Smooth muscle cell (in vitro differentiated cells): Measurements from ENCODE around the gene TCEA2. TPM values are rescaled to one million over a fixed set of nuclear protein-coding genes. Genes with fewer than 3 reads are reported as not detected.

Experiments
- DNase-seq: peaks from one replicate; lab custom pipeline; 2025; ENCODE audit not compliant: unreplicated experiment; lab: John Stamatoyannopoulos, UW
- H2AFZ ChIP-seq: fragments of 200-600 bp; sonication (generic); 2 replicates; pipeline ENCODE4 v1.6.0; 2016; ENCODE audit warnings: antibody characterized with exemption, low read depth, mild to moderate bottlenecking
- H3F3A ChIP-seq: fragments of 200-600 bp; sonication (generic); 2 replicates; pipeline ENCODE4 v1.6.0; 2017; ENCODE audit warnings: antibody characterized with exemption, low read depth
- H3K27ac ChIP-seq: fragments of 200-600 bp; sonication (generic); 2 replicates; pipeline ENCODE4 v1.5.1; 2016; ENCODE audit warnings: low read depth, mild to moderate bottlenecking
- H3K27me3 ChIP-seq: fragments of 200-600 bp; sonication (generic); 2 replicates; pipeline ENCODE4 v1.6.1; 2016; ENCODE audit warnings: low read depth, mild to moderate bottlenecking
- H3K36me3 ChIP-seq: fragments of 200-600 bp; sonication (generic); 2 replicates; pipeline ENCODE4 v1.5.1; 2016; ENCODE audit warnings: low read depth
- H3K4me1 ChIP-seq: fragments of 200-600 bp; sonication (generic); 2 replicates; pipeline ENCODE4 v1.5.1; 2016; ENCODE audit warnings: low read depth
- H3K4me2 ChIP-seq: fragments of 200-600 bp; sonication (generic); 2 replicates; pipeline ENCODE4 v1.6.0; 2016; ENCODE audit warnings: mild to moderate bottlenecking
- H3K4me3 ChIP-seq: fragments of 200-600 bp; sonication (generic); 2 replicates; pipeline ENCODE4 v1.5.1; 2016; ENCODE audit warnings: mild to moderate bottlenecking
- H3K79me2 ChIP-seq: fragments of 200-600 bp; sonication (generic); 2 replicates; pipeline ENCODE4 v1.6.0; 2016; ENCODE audit warnings: low read depth, mild to moderate bottlenecking
- H3K9ac ChIP-seq: fragments of 200-600 bp; sonication (generic); 2 replicates; pipeline ENCODE4 v1.6.0; 2016; ENCODE audit warnings: low read depth
- H3K9me3 ChIP-seq: fragments of 200-600 bp; sonication (generic); replicated peaks from 2 replicates; pipeline ENCODE4 v1.5.1; 2016; ENCODE audit warnings: low read depth
- H4K20me1 ChIP-seq: fragments of 200-600 bp; sonication (generic); 2 replicates; pipeline ENCODE4 v1.6.0; 2016; ENCODE audit warnings: low read depth
- WGBS: methylation state at CpG from one replicate; pipeline ENCODE4 v1.1.7; 2016; ENCODE audit warnings: low lambda C conversion rate; 5-methylcytosine and 5-hydroxymethylcytosine counted together
- polyA plus RNA-seq: library from polyadenylated mRNA; unstranded; fragments of >200 nt; fragmentation: Nextera tagmentation; extraction: Ambion mirVana; gene quantifications from 2 replicates; pipeline ENCODE4 v1.2.1, GENCODE V29; 2016
- total RNA-seq: library from RNA; depleted of rRNA; stranded (reverse); fragments of >200 nt; gene quantifications from 2 replicates; pipeline ENCODE4 v1.2.3, GENCODE V29; 2014
- TF ChIP-seq, protein P1 (sequence below): fragments of 200-600 bp; sonication (generic); IDR thresholded peaks from 2 replicates; pipeline ENCODE4 v1.5.1; 2017; ENCODE audit warnings: borderline replicate concordance, mild to moderate bottlenecking, antibody characterized with exemption; ENCODE audit not compliant: insufficient read depth, poor library complexity, severe bottlenecking

The TCEA2 gene
- total and polyA plus RNA-seq, 2 experiments from 2014 or later = 24.9 to 89.5 TPM

DNA sequence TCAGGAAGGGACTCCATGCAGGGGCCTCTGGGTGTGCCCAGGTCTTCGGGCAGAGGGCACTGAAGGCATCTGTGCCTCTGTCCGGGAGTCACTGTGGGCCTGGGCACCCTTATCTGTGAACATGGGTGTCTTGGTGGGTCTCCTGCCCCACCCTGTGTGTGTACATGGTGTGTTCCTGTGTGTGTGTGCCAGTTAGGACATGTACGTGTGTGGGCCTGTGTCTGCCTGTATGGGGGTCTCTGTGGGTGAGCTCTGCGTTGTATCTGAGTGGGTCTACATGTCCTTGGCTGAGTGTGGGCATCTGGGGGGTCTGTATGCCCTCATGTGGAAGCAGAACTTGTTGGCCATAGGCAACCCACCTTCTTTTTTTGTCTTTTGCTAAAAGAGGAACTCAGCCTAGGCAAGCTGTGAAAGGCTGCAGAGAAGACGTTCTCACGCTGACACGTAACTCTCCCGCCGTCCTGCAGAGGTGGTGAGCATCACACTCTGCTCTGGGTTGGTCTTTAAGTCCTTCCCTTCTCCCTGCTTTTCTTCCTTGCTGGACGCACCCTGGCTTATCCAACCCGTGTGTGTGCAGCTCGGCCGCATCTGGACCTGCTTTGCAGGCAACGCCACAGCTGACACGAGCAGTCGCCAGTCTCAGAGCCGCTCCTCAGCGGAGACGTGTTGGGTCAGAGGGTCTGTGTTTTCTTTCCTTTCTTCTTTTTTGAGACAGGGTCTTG, 44.9 kb downstream of the TCEA2 start:
- Histone ChIP-seq H3K4me1 (no peaks in the 10 kb centered on the region), H3K4me3 (no peak overlapping the region), H3K9ac (no peak overlapping the region), H3K79me2 (no peaks in the 10 kb centered on the region), H3F3A (no peaks in the 10 kb centered on the region), H3K36me3 (no peaks in the 10 kb centered on the region), H3K4me2 (no peak overlapping the region), H3K27ac (no peak overlapping the region), H2AFZ (no peak overlapping the region), H3K9me3 (no peaks in the 10 kb centered on the region), H3K27me3 (peaks cover 8% of the 10 kb centered on the region), H4K20me1 (no peaks in the 10 kb centered on the region)
- DNase-seq = no peak
- TF ChIP-seq, protein P1, sequence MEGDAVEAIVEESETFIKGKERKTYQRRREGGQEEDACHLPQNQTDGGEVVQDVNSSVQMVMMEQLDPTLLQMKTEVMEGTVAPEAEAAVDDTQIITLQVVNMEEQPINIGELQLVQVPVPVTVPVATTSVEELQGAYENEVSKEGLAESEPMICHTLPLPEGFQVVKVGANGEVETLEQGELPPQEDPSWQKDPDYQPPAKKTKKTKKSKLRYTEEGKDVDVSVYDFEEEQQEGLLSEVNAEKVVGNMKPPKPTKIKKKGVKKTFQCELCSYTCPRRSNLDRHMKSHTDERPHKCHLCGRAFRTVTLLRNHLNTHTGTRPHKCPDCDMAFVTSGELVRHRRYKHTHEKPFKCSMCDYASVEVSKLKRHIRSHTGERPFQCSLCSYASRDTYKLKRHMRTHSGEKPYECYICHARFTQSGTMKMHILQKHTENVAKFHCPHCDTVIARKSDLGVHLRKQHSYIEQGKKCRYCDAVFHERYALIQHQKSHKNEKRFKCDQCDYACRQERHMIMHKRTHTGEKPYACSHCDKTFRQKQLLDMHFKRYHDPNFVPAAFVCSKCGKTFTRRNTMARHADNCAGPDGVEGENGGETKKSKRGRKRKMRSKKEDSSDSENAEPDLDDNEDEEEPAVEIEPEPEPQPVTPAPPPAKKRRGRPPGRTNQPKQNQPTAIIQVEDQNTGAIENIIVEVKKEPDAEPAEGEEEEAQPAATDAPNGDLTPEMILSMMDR = no peak
- 87% methylated on average over 19 of the region's 19 CpGs for WGBS

DNA sequence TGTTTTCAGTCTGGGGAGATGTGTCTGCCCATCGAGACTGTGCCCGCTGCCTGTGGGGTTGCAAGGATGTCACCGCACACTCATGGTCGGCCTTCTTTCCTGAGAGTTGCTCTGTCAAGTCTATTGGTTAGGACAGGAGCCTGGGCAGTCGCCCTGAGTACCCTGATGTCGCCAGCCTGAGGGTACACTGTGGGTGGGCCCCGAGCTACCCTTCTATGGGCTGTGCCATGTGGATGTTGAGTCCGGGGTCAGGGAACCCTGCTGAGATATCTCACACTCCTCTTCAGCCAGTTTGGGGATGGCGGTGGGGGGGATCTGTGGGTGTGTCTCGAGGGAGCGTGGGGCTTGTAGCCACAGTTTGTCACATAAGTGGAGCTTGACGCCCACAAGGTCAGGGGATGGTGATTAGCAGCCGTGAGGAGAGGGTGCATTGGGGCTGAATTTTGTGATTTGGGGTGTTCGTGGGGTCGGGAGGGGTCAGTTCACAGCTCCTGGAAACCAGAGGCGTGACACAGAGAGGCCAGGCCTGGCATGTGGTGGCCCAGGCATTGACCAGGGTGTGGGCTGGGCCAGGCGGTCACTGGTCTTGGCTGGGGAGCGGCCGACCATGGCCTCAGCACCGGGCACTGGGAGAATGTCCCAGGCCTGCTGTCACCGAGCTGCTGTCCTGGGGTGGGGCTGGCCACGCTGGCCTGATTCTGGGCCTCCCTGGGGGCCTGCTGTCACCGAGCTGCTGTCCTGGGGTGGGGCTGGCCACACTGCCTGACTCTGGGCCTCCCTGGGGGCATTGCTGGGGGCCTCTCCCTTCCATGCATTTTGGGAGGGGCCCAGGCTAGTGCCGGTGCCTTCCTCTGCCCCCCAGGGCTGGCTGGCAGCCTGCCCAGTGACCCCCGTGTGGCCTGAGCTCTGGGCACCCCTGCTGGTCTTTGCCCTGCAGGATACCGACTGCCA, 46.0 kb downstream of the TCEA2 start:
- Histone ChIP-seq H4K20me1 (no peaks in the 10 kb centered on the region), H2AFZ (no peak overlapping the region), H3K4me2 (no peak overlapping the region), H3K36me3 (no peaks in the 10 kb centered on the region), H3K4me3 (no peak overlapping the region), H3K27ac (no peak overlapping the region), H3K27me3 (no peaks in the 10 kb centered on the region), H3F3A (no peaks in the 10 kb centered on the region), H3K4me1 (no peaks in the 10 kb centered on the region), H3K9ac (no peak overlapping the region), H3K9me3 (no peaks in the 10 kb centered on the region), H3K79me2 (no peaks in the 10 kb centered on the region)
- 91% methylated on average over 23 of the region's 26 CpGs for WGBS
- no peak for DNase-seq
- TF ChIP-seq, protein P1 = no peak

DNA sequence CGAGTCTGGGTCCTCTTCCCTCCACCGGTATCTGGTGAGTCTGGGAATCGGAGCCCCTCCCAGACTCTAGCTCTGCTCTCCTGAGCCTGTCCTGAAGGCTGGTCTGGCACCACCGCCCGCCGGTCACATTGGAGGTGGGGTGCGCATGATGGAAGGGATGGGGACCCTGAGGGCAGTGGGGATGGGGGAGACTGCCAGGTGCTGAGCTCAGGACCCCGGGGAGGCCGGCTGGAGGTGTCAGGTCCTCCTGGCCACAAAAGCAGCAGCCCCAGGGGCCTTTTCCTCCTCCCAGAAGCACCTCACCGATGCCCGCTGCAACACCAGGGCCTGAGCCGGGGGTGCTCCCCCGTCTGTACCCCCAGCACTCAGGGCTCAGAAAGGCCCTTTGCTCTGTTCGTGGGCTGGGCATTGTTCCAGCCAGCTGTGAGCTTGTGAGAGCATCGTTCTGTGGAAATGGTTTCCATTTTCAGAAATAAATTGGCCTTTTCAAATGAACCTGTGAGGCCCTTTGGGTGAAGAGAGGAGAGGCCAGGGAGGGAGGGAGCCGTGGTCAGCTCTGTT, 46.9 kb downstream of the TCEA2 start:
- no peak for DNase-seq
- Histone ChIP-seq H3K79me2 (no peaks in the 10 kb centered on the region), H3K27me3 (no peaks in the 10 kb centered on the region), H3K9ac (no peak overlapping the region), H3K27ac (no peak overlapping the region), H2AFZ (no peak overlapping the region), H4K20me1 (no peaks in the 10 kb centered on the region), H3K4me1 (no peaks in the 10 kb centered on the region), H3K36me3 (no peaks in the 10 kb centered on the region), H3K4me2 (no peak overlapping the region), H3K9me3 (no peaks in the 10 kb centered on the region), H3F3A (no peaks in the 10 kb centered on the region), H3K4me3 (no peak overlapping the region)
- TF ChIP-seq, protein P1 = no peak
- 82% methylated on average over 14 of the region's 16 CpGs for WGBS
